ENCODE measurements around the gene MYCBPAP.

The MYCBPAP gene

GRCh38 chr17:50507871-50508572 is at the start of gene MYCBPAP:
TSS of gene MYCBPAP (plus strand) at chr17:50508439. CDS start at chr17:50508675, 236 bp downstream.
- no peak within 1 kb of the TSS for H3K9ac ChIP-seq (ENCODE audit: low read length)
- no peaks in the 10 kb centered on the region for H3K36me3 ChIP-seq (ENCODE audit: control insufficient read depth, low read depth, low read length)
- peaks cover 18% of the 10 kb centered on the region for H3K4me1 ChIP-seq (ENCODE audit: control insufficient read depth, low read depth, low read length)
- no peaks in the 10 kb centered on the region for H3K9me3 ChIP-seq (ENCODE audit: control insufficient read depth, low read depth, low read length)
- no peaks in the 10 kb centered on the region for H3K27me3 ChIP-seq (ENCODE audit: control insufficient read depth, insufficient read depth, low read length)
- H3K27ac ChIP-seq (ENCODE audit: low read length) = no peak within 1 kb of the TSS
- peak within 1 kb of the TSS; percentile 53 for H3K4me3 ChIP-seq (ENCODE audit: low read length)

- Histone ChIP-seq H3K4me1 (ENCODE audit: control insufficient read depth, low read depth, low read length) (no peaks in the 10 kb centered on the region), H3K27me3 (ENCODE audit: control insufficient read depth, insufficient read depth, low read length) (no peaks in the 10 kb centered on the region), H3K27ac (ENCODE audit: low read length) (no peak overlapping the region), H3K4me3 (ENCODE audit: low read length) (no peak overlapping the region), H3K9ac (ENCODE audit: low read length) (no peak overlapping the region), H3K9me3 (ENCODE audit: control insufficient read depth, low read depth, low read length) (no peaks in the 10 kb centered on the region), H3K36me3 (ENCODE audit: control insufficient read depth, low read depth, low read length) (no peaks in the 10 kb centered on the region)
These were observed 49.2 kb upstream of the MYCBPAP start for GRCh38 chr17:50458701-50459676.

GRCh38 chr17:50459756-50460155 is 48.5 kb upstream of the MYCBPAP start:
- Histone ChIP-seq H3K36me3 (ENCODE audit: control insufficient read depth, low read depth, low read length) (no peaks in the 10 kb centered on the region), H3K9ac (ENCODE audit: low read length) (no peak overlapping the region), H3K27ac (ENCODE audit: low read length) (no peak overlapping the region), H3K9me3 (ENCODE audit: control insufficient read depth, low read depth, low read length) (no peaks in the 10 kb centered on the region), H3K4me3 (ENCODE audit: low read length) (no peak overlapping the region), H3K27me3 (ENCODE audit: control insufficient read depth, insufficient read depth, low read length) (no peaks in the 10 kb centered on the region), H3K4me1 (ENCODE audit: control insufficient read depth, low read depth, low read length) (no peaks in the 10 kb centered on the region)

GRCh38 chr17:50460831-50461526 is 47.3 kb upstream of the MYCBPAP start:
- H3K27ac ChIP-seq (ENCODE audit: low read length) = no peak overlapping the region
- no peak overlapping the region for H3K4me3 ChIP-seq (ENCODE audit: low read length)
- H3K9me3 ChIP-seq (ENCODE audit: control insufficient read depth, low read depth, low read length) = no peaks in the 10 kb centered on the region
- H3K4me1 ChIP-seq (ENCODE audit: control insufficient read depth, low read depth, low read length) = no peaks in the 10 kb centered on the region
- H3K36me3 ChIP-seq (ENCODE audit: control insufficient read depth, low read depth, low read length) = no peaks in the 10 kb centered on the region
- no peak overlapping the region for H3K9ac ChIP-seq (ENCODE audit: low read length)
- H3K27me3 ChIP-seq (ENCODE audit: control insufficient read depth, insufficient read depth, low read length) = no peaks in the 10 kb centered on the region

- Histone ChIP-seq H3K4me3 (ENCODE audit: low read length) (no peak overlapping the region), H3K4me1 (ENCODE audit: control insufficient read depth, low read depth, low read length) (no peaks in the 10 kb centered on the region)
These were observed 46.6 kb upstream of the MYCBPAP start for GRCh38 chr17:50461550-50462132.

GRCh38 chr17:50462446-50462845 is 45.8 kb upstream of the MYCBPAP start:
- Histone ChIP-seq H3K9ac (ENCODE audit: low read length) (no peak overlapping the region), H3K36me3 (ENCODE audit: control insufficient read depth, low read depth, low read length) (no peaks in the 10 kb centered on the region), H3K4me1 (ENCODE audit: control insufficient read depth, low read depth, low read length) (no peaks in the 10 kb centered on the region), H3K27ac (ENCODE audit: low read length) (no peak overlapping the region), H3K4me3 (ENCODE audit: low read length) (no peak overlapping the region), H3K9me3 (ENCODE audit: control insufficient read depth, low read depth, low read length) (no peaks in the 10 kb centered on the region), H3K27me3 (ENCODE audit: control insufficient read depth, insufficient read depth, low read length) (peaks cover 6% of the 10 kb centered on the region)

More at GRCh38 chr17:50461550-50462132, 46.6 kb upstream of the MYCBPAP start:
- H3K9ac ChIP-seq (ENCODE audit: low read length) = no peak overlapping the region
- H3K27me3 ChIP-seq (ENCODE audit: control insufficient read depth, insufficient read depth, low read length) = no peaks in the 10 kb centered on the region
- no peaks in the 10 kb centered on the region for H3K9me3 ChIP-seq (ENCODE audit: control insufficient read depth, low read depth, low read length)
- no peak overlapping the region for H3K27ac ChIP-seq (ENCODE audit: low read length)
- H3K36me3 ChIP-seq (ENCODE audit: control insufficient read depth, low read depth, low read length) = no peaks in the 10 kb centered on the region

- H3K4me3 ChIP-seq (ENCODE audit: low read length) = no peak overlapping the region
- H3K27me3 ChIP-seq (ENCODE audit: control insufficient read depth, insufficient read depth, low read length) = peaks cover 23% of the 10 kb centered on the region
- no peak overlapping the region for H3K9ac ChIP-seq (ENCODE audit: low read length)
- H3K9me3 ChIP-seq (ENCODE audit: control insufficient read depth, low read depth, low read length) = no peaks in the 10 kb centered on the region
- no peaks in the 10 kb centered on the region for H3K4me1 ChIP-seq (ENCODE audit: control insufficient read depth, low read depth, low read length)
- no peak overlapping the region for H3K27ac ChIP-seq (ENCODE audit: low read length)
- no peaks in the 10 kb centered on the region for H3K36me3 ChIP-seq (ENCODE audit: control insufficient read depth, low read depth, low read length)
These were observed 44.1 kb upstream of the MYCBPAP start for GRCh38 chr17:50464121-50464520.

GRCh38 chr17:50464736-50465135 is 43.5 kb upstream of the MYCBPAP start:
- Histone ChIP-seq H3K4me3 (ENCODE audit: low read length) (no peak overlapping the region), H3K4me1 (ENCODE audit: control insufficient read depth, low read depth, low read length) (no peaks in the 10 kb centered on the region), H3K9me3 (ENCODE audit: control insufficient read depth, low read depth, low read length) (no peaks in the 10 kb centered on the region), H3K27me3 (ENCODE audit: control insufficient read depth, insufficient read depth, low read length) (peaks cover 29% of the 10 kb centered on the region), H3K9ac (ENCODE audit: low read length) (no peak overlapping the region), H3K27ac (ENCODE audit: low read length) (no peak overlapping the region), H3K36me3 (ENCODE audit: control insufficient read depth, low read depth, low read length) (no peaks in the 10 kb centered on the region)

- Histone ChIP-seq H3K36me3 (ENCODE audit: control insufficient read depth, low read depth, low read length) (no peaks in the 10 kb centered on the region), H3K9me3 (ENCODE audit: control insufficient read depth, low read depth, low read length) (no peaks in the 10 kb centered on the region), H3K4me3 (ENCODE audit: low read length) (no peak overlapping the region), H3K9ac (ENCODE audit: low read length) (no peak overlapping the region), H3K27me3 (ENCODE audit: control insufficient read depth, insufficient read depth, low read length) (peaks cover 33% of the 10 kb centered on the region), H3K27ac (ENCODE audit: low read length) (no peak overlapping the region), H3K4me1 (ENCODE audit: control insufficient read depth, low read depth, low read length) (no peaks in the 10 kb centered on the region)
These were observed 43.1 kb upstream of the MYCBPAP start for GRCh38 chr17:50465171-50465570.

- H3K27me3 ChIP-seq (ENCODE audit: control insufficient read depth, insufficient read depth, low read length) = peaks cover 38% of the 10 kb centered on the region
- no peak overlapping the region for H3K27ac ChIP-seq (ENCODE audit: low read length)
- no peaks in the 10 kb centered on the region for H3K36me3 ChIP-seq (ENCODE audit: control insufficient read depth, low read depth, low read length)
- H3K4me1 ChIP-seq (ENCODE audit: control insufficient read depth, low read depth, low read length) = no peaks in the 10 kb centered on the region
- H3K9ac ChIP-seq (ENCODE audit: low read length) = no peak overlapping the region
- H3K4me3 ChIP-seq (ENCODE audit: low read length) = no peak overlapping the region
- no peaks in the 10 kb centered on the region for H3K9me3 ChIP-seq (ENCODE audit: control insufficient read depth, low read depth, low read length)
These were observed 42.6 kb upstream of the MYCBPAP start for GRCh38 chr17:50465635-50466034.
